Psoas muscle (tissue), 8 donors: ENCODE measurements around the gene PPM1H. TPM values are rescaled to one million over a fixed set of nuclear protein-coding genes. Genes with fewer than 3 reads are reported as not detected.

Experiments
- ATAC-seq, 4 donors: fragments of 200-7000 bp; cut with Tn5 transposase; one replicate each; pipeline ENCODE4 v1.9.1; 2020; ENCODE audit warnings: moderate library complexity in 3 of 4, mild to moderate bottlenecking in 2 of 4
- DNase-seq, 2 donors: peaks; one replicate each; pipeline ENCODE4 v3.0.0-alpha.2; 2020
- H3K27ac ChIP-seq: fragments of 200-600 bp; one replicate; pipeline ENCODE4 v1.8.0; 2022
- H3K27me3 ChIP-seq, 3 donors: fragments of 200-600 bp in 1 of 3; one replicate each; pipeline versions ENCODE4 v1.6.1 to v1.8.0; 2013 to 2022; ENCODE audit warnings: low read length in 2 of 3, mild to moderate bottlenecking in 2 of 3, moderate library complexity in 1 of 3; ENCODE audit not compliant: insufficient read depth in 3 of 3
- H3K36me3 ChIP-seq, 2 donors: fragments of 200-600 bp in 1 of 2; one replicate each; pipeline versions ENCODE4 v1.6.1 to v1.8.0; 2013 to 2022; ENCODE audit warnings: low read depth in 1 of 2, mild to moderate bottlenecking in 1 of 2, moderate library complexity in 1 of 2; ENCODE audit not compliant: insufficient read depth in 1 of 2
- H3K4me1 ChIP-seq: fragments of 200-600 bp; one replicate; pipeline ENCODE4 v1.8.0; 2022
- H3K4me3 ChIP-seq: fragments of 200-600 bp; one replicate; pipeline ENCODE4 v1.8.0; 2022; ENCODE audit warnings: mild to moderate bottlenecking
- H3K9me3 ChIP-seq: fragments of 200-600 bp; one replicate; pipeline ENCODE4 v1.8.0; 2022
- WGBS, 3 donors: extraction: QIAGEN DNeasy Blood & Tissue Kit; methylation state at CpG; one replicate each; pipeline versions ENCODE4 v1.1.6 to v1.1.7; 2013; 5-methylcytosine and 5-hydroxymethylcytosine counted together
- intact Hi-C, 2 donors: fragments of 100-400 bp; cut with DNase I; formaldehyde crosslinking; loops; one replicate each; pipeline versions ENCODE4 v1.11.0 to v1.14.2; 2022
- polyA plus RNA-seq, 3 donors: library from polyadenylated mRNA; stranded (reverse); fragments of 200-250 nt; gene quantifications; one replicate each; pipeline ENCODE4 v1.2.3, GENCODE V29; 2013
- total RNA-seq, 4 donors: library from RNA; stranded (reverse); fragmentation: NEBNext Ultra II Directional in 2 of 4; extraction: Animal tissue kit (Norgen Biotek cat#: 25700) in 2 of 4; gene quantifications; one replicate each; pipeline versions ENCODE4 v1.2.1 to v1.2.4, GENCODE V29; 2021 to 2023
- TF ChIP-seq, protein P1 (sequence below): fragments of 200-600 bp; IDR thresholded peaks from one replicate; pipeline ENCODE4 v1.8.0; 2022; ENCODE audit warnings: antibody characterized with exemption
- donor health status: healthy with polysubstance abuse.
- donor health status: DM: no; HTN: no; CAD: no; lungs with moderate emphysema.
- donor health status: Bipolar disorder and iron deficiency.
- donor health status: healthy.
- donor health status: DM: yes; HTN: yes; CAD: no.
- donor health status: DM: no; HTN: no; CAD: no.
- donor health status: DM: no; HTN: no; CAD: no.
- donor health status: DM: yes; HTN: yes; CAD: no.

PPM1H gene
- total and polyA plus RNA-seq, 7 donors = 0.65 to 4.3 (median 1.8) TPM

DNA sequence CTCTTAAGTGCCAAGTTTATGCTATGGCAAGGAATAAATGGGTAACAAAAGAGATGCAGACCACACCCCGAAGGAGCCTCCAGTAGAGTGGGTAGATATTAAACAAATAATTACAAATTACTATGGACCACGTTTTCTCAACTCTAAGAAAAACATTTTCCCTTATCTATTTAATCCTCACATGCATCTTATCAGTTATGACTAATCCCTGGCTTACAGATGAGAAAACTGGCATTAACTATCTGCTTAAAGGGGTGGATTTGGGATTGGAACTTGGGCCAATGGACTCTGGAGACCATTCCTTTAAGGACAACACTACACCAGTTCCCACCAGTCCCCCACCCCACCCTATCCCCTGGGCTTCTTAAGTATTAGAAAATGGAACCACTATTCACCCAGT lies 26.3 kb downstream of the PPM1H start:
- Histone ChIP-seq H3K27ac (no peak overlapping the region), H3K4me1 (no peaks in the 10 kb centered on the region), H3K27me3 (no peaks in the 10 kb centered on the region), H3K36me3 (no peaks in the 10 kb centered on the region), H3K9me3 (no peaks in the 10 kb centered on the region), H3K4me3 (no peak overlapping the region)
- 81 to 85% (median 81%) methylated on average over 2 of the region's 2 CpGs for WGBS, 3 donors
- intact Hi-C loops = no loop called here
- DNase-seq (no peak), ATAC-seq (no peak)
- TF ChIP-seq, protein P1, sequence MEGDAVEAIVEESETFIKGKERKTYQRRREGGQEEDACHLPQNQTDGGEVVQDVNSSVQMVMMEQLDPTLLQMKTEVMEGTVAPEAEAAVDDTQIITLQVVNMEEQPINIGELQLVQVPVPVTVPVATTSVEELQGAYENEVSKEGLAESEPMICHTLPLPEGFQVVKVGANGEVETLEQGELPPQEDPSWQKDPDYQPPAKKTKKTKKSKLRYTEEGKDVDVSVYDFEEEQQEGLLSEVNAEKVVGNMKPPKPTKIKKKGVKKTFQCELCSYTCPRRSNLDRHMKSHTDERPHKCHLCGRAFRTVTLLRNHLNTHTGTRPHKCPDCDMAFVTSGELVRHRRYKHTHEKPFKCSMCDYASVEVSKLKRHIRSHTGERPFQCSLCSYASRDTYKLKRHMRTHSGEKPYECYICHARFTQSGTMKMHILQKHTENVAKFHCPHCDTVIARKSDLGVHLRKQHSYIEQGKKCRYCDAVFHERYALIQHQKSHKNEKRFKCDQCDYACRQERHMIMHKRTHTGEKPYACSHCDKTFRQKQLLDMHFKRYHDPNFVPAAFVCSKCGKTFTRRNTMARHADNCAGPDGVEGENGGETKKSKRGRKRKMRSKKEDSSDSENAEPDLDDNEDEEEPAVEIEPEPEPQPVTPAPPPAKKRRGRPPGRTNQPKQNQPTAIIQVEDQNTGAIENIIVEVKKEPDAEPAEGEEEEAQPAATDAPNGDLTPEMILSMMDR = no peak

DNA sequence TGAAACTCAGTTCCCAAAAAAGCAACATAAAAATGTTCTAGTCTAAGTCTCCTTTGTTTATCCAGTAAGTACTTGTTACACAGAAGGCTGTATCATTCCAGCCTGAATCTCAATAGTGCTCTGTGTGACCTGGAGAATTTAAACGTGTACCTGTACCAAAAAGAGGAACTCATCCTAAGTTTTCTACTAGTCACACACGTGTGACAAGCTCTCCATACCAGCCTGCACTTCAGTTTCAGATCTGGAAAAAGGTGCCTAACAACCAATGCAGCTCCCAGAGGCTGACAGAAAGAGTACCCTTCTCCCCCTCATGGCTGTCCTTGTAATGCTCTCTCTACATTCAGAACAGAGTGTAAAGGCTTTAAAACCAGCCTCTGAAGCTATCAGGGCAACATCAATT lies 27.4 kb downstream of the PPM1H start:
- Histone ChIP-seq H3K27ac (no peak overlapping the region), H3K36me3 (no peaks in the 10 kb centered on the region), H3K4me3 (no peak overlapping the region), H3K9me3 (no peaks in the 10 kb centered on the region), H3K4me1 (no peaks in the 10 kb centered on the region), H3K27me3 (no peaks in the 10 kb centered on the region)
- no peak for DNase-seq
- no peak for ATAC-seq
- 48 to 63% (median 57%) methylated on average over 2 of the region's 2 CpGs for WGBS, 3 donors
- TF ChIP-seq, protein P1 = no peak
- intact Hi-C loops = no loop called here

DNA sequence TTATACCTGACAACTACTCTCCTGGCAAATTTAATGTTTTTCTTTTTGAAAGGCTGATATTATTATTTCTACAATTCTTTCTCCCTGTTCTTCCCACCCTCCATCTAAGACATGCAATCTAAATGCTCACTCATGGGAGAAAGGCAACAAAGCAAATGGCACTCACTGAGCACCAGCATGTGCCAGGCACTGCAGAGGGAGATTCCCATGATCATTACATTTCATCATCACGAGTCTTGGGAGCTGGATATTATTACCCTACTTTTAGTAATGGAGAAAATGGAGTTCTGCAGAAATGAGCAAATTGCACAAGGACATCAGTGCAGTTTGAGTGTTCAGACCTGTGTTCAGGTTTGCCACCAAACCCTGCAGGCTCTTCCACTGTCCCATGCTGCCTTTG lies 27.9 kb downstream of the PPM1H start:
- Histone ChIP-seq H3K27me3 (no peaks in the 10 kb centered on the region), H3K9me3 (no peaks in the 10 kb centered on the region), H3K4me1 (no peaks in the 10 kb centered on the region), H3K4me3 (no peak overlapping the region), H3K36me3 (no peaks in the 10 kb centered on the region), H3K27ac (no peak overlapping the region)
- ATAC-seq (no peak), DNase-seq (no peak)
- TF ChIP-seq, protein P1 = no peak
- intact Hi-C loops = no loop called here
- 36 to 68% (median 49%) methylated on average over 1 of the region's 1 CpG for WGBS, 3 donors

DNA sequence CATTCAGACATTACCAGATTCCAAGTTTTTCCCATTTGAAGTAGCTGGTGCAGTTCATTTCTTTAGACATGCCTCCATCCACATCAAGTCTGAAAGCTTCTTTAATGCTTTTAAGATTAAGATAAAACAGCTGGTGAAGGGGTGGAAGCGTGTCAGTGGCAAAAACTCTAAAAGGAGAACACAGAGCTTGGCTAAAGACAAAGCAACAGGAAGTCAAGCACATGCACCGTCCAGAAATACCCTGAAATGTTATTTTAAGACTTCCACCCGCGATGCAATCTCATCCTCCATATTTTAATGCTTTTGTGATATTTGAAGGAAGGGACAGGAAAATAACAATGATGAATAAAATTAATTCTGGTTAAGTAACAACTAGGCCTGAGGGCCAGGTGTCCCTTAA lies 31.8 kb downstream of the PPM1H start:
- H3K27me3 ChIP-seq = no peaks in the 10 kb centered on the region
- TF ChIP-seq, protein P1 = no peak
- H3K4me3 ChIP-seq = no peak overlapping the region
- DNase-seq (no peak), ATAC-seq (no peak)
- WGBS, 3 donors = 16 to 32% (median 25%) methylated on average over 4 of the region's 4 CpGs
- no peaks in the 10 kb centered on the region for H3K9me3 ChIP-seq
- no peaks in the 10 kb centered on the region for H3K36me3 ChIP-seq
- no peak overlapping the region for H3K27ac ChIP-seq
- intact Hi-C loops = no loop called here
- H3K4me1 ChIP-seq = peaks cover 3% of the 10 kb centered on the region

DNA sequence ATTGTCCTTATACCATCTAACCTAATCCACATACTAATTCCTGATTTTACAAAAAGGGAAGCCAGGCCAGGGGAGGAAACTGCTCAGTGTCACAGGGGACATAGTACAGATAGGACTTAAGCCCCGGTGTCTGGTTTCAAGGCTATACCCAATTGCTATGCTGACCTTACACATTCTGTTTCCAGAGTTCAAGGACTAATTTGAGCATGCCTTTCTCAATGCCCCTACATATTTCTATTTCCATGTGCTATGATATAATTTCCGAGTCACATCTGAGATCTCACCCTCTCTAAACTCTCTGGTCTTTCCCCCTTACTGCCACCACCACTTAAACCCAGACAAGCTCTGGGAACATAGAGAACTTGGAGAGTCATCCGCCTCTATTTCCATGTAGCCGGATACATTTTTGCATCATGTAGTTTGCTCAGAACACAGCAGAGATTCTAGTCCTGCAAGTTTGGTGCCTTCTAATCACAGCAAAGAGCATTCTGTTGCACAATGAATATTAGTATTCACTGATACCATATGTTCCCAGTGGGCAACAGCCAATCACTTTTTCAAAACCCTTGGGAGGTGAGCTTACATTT lies 34.2 kb downstream of the PPM1H start:
- TF ChIP-seq, protein P1 = no peak
- intact Hi-C loops = no loop called here
- H3K4me3 ChIP-seq = no peak overlapping the region
- H3K27ac ChIP-seq = no peak overlapping the region
- 34 to 53% (median 52%) methylated on average over 4 of the region's 4 CpGs for WGBS, 3 donors
- no peaks in the 10 kb centered on the region for H3K27me3 ChIP-seq
- peak in 2 of 4 donors; percentile 44 to 95 for ATAC-seq
- H3K9me3 ChIP-seq = no peaks in the 10 kb centered on the region
- DNase-seq = no peak
- no peaks in the 10 kb centered on the region for H3K36me3 ChIP-seq
- H3K4me1 ChIP-seq = peaks cover 3% of the 10 kb centered on the region
